NCI-H1417 treated with DMSO at 0.1 percent for 48 hours (cell line): ENCODE results near the gene PRKAG2.

Experiments used
- DNase-seq: peaks from one replicate; lab custom pipeline; 2025; lab: John Stamatoyannopoulos, UW

Gene PRKAG2

GRCh38 chr7:151621961-151622360 is 255.0 kb downstream of the PRKAG2 start:
- no peak for DNase-seq

GRCh38 chr7:151616443-151617213 is 260.3 kb downstream of the PRKAG2 start:
- no peak for DNase-seq

GRCh38 chr7:151615784-151616183 is 261.1 kb downstream of the PRKAG2 start:
- no peak for DNase-seq

- no peak for DNase-seq
Measured at GRCh38 chr7:151615058-151615457, 261.9 kb downstream of the PRKAG2 start.

- DNase-seq, result no peak
Measured at GRCh38 chr7:151614019-151614418, 262.9 kb downstream of the PRKAG2 start.

- no peak for DNase-seq
Measured at GRCh38 chr7:151611878-151612277, 265.0 kb downstream of the PRKAG2 start.

GRCh38 chr7:151611041-151611440 is 265.9 kb downstream of the PRKAG2 start:
- no peak for DNase-seq

GRCh38 chr7:151608031-151608551 is 268.8 kb downstream of the PRKAG2 start:
- no peak for DNase-seq

GRCh38 chr7:151607464-151607867 is 269.4 kb downstream of the PRKAG2 start:
- no peak for DNase-seq

GRCh38 chr7:151603951-151604350 is 273.0 kb downstream of the PRKAG2 start:
- DNase-seq, result no peak

GRCh38 chr7:151601521-151602305 is 275.2 kb downstream of the PRKAG2 start:
- no peak for DNase-seq

- DNase-seq, result no peak
Measured at GRCh38 chr7:151600331-151600730, 276.6 kb downstream of the PRKAG2 start.

GRCh38 chr7:151599401-151600227 is 277.3 kb downstream of the PRKAG2 start:
- DNase-seq, result no peak

GRCh38 chr7:151597541-151598444 is 279.1 kb downstream of the PRKAG2 start:
- no peak for DNase-seq

- no peak for DNase-seq
Measured at GRCh38 chr7:151595702-151596350, 281.1 kb downstream of the PRKAG2 start.

GRCh38 chr7:151592868-151593486 is 283.9 kb downstream of the PRKAG2 start:
- no peak for DNase-seq

GRCh38 chr7:151592330-151592729 is 284.6 kb downstream of the PRKAG2 start:
- no peak for DNase-seq

GRCh38 chr7:151591866-151592265 is 285.0 kb downstream of the PRKAG2 start:
- DNase-seq, result no peak

GRCh38 chr7:151590850-151591771 is 285.8 kb downstream of the PRKAG2 start:
- no peak for DNase-seq
